HG02623 (cell line): ENCODE measurements around the gene EIF4A3.
"Not testable (repeated sequence)": the region's sequence is repeated elsewhere in the genome, so short reads cannot be mapped to it uniquely, and the experiment has no call there.

Experiments used
- ATAC-seq: cut with Tn5 transposase; IDR thresholded peaks from one replicate; pipeline ENCODE4 v1.9.1; 2021; ENCODE audit warnings: moderate library complexity; ENCODE audit not compliant: unreplicated experiment

The EIF4A3 gene

GRCh38 chr17:80173126-80173525, 26.2 kb upstream of the EIF4A3 start:
- no peak for ATAC-seq

DNA sequence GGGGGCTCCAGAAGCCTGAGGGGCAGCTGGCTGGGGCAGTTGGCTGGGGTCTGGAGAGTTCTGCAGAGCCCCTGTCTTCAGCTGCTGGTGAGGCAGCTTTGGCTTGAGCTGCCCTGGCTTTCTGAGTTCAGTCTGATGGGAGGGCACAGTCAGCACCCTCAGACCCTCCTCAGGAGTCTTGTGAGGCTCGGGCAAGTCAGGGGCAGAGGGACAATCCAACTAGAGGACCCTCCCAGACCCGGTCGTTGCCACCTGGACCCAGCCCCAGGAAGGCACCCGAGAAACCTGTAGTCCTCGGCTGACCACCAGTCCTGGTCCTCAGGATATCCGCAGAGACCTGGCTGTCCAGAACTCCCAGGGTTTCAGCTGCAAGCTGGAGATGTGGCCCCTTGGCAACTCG, 24.8 kb upstream of the EIF4A3 start:
- no peak for ATAC-seq

- ATAC-seq: no peak
These were observed 23.0 kb upstream of the EIF4A3 start, which contains the start of gene CARD14 for GRCh38 chr17:80169784-80170500. Gene CARD14, plus strand, starts transcription at chr17:80170030. Its CDS starts 11,409 bp downstream, at chr17:80181439.

GRCh38 chr17:80169107-80169506, 22.2 kb upstream of the EIF4A3 start:
- ATAC-seq: no peak

DNA sequence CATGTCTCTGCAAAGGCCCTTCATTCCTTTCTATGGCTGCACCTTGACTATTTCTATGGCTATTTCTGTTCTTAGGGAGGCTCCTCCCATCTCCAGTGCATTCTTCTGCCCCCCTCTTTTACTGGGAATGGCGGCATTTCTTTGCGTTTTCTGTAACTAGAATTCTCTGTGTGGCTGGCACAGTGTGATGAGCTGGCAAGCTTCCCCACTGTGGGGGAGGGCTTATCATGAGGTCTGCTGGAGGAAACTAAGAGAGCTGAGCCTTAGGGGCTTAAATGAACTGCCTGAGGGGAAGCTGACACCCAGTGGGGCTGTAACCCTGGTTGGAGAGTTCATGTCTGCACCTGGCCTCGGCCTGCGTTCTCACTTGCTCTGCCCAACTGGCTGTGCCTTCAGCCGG, 21.4 kb upstream of the EIF4A3 start:
- ATAC-seq: no peak

DNA sequence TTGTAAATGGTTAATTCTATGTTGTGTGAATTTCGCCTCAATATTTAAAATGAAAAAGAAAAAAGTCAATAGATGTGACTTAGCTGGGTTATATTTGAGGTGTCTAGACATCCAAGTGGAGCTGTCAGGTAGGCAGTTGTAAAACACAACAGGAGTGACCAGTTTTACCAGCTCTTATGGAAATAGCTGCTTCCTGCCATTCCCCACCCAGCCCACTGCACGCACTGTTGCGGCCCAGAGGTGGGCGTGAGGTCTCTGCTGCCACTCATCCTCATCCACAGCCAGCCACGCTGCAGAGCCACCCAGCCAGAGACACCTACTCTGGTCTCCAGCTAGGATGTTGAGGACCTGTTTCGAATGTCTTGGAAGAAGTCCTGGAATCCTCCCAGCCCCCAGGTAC, 19.5 kb upstream of the EIF4A3 start:
- ATAC-seq: no peak

DNA sequence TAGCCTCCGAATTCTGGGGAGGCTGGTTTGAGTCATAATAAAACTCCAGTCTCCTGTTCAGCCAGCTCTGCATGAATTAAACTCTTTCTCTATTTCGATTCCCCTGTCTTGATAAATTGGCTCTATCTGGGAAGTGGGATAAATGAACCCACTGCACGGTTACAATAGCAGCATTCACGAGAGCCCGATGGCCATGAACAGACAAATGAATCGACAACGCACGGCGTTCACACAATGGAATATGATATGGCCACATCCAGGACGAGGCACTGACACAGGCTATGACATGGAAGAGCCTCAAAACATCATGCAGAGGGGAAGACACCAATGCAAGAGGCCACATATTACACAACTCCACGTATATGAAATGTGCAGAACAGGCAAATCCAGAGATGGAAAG, 17.3 kb upstream of the EIF4A3 start:
- no peak for ATAC-seq

DNA sequence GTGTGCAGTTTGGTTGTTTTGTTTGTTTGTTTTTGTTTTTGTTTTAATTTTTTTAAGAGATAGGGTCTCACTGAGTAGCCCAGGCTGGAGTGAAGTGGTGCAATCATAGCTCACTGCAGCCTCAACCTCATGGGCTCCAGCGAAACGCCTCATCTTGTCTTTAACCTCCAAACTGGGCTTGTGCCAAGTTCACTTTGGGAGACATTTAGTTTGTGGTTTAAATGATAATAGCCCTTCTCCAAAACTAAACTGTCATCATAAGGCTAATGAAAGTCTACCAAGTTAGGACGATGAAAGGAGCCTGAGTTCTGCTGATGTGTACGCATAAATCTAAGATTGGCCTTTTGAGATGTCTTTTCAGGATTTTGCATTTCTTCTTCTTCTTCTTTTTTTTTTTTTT, 16.4 kb upstream of the EIF4A3 start:
- no peak for ATAC-seq

DNA sequence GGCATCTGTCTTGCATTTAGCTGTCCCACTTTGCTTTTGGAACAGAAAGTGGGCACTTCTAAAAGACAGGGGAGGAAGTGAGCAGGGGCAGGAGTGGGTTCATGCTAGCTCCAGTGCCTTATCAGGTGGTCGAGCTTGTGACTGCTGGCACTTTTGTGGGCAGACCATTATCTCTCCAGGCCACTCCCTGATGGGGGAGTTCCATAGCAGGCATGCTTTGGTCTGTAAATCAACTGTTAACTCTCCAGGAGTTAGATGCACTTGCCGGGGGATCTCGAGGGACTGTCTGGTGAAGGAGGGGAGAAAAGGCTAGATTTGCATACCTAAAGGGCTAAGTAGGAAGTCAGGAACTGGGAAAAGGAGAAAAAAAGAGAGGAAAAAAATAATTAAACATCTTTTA, 13.6 kb upstream of the EIF4A3 start:
- no peak for ATAC-seq

DNA sequence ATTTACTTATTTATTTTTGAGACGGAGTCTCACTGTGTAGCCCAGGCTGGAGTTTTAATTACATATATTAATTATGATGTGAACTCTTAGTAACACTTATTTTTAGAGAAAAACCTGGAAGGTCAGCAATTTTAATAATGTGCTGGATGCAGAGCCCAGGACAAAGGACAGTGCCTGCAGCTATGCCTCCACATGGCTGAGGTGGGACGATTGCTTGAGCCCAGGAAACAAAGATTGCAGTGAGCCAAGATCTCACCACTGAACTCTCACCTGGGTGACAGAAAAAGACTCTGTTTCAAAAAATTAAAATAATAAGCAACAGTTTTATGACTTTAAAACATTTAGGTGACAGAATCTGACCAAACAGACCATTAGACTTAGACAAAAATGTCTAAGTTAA, 11.9 kb upstream of the EIF4A3 start:
- no peak for ATAC-seq

- not testable (repeated sequence) for ATAC-seq
These were observed 8.7 kb upstream of the EIF4A3 start for GRCh38 chr17:80155600-80155999.

- ATAC-seq: no peak
These were observed 7.2 kb upstream of the EIF4A3 start for GRCh38 chr17:80154166-80154565.

- no peak for ATAC-seq
These were observed 6.1 kb upstream of the EIF4A3 start for GRCh38 chr17:80153004-80153403.

DNA sequence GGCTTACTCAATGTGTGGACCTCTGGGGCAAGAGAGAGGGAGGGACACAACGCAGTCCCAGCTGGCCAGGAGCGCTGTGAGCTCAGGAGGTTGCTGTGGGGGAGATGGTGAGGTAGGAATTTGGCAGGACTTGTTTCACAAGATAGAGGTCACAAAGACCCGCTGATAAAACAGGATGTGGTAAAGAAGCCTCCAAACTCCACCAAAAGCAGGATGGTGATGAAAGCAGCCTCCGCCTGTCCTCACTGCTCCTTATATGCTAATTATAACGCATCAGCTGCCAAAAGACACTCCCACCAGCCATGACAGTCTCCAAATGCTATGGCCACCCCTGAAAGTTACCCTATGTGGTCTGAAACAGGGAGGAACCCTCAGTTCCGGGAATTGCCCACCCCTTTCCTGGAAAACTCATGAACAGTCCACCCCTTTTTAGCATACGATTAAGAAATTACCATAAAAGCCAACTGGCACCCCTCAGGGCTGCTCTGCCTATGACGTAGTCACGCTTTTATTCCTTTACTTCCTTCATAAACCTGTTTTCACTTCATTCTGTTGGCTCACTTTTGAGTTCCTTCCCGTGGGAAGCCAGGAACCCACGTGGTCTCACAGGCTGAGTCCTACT, 5.3 kb upstream of the EIF4A3 start:
- no peak for ATAC-seq

DNA sequence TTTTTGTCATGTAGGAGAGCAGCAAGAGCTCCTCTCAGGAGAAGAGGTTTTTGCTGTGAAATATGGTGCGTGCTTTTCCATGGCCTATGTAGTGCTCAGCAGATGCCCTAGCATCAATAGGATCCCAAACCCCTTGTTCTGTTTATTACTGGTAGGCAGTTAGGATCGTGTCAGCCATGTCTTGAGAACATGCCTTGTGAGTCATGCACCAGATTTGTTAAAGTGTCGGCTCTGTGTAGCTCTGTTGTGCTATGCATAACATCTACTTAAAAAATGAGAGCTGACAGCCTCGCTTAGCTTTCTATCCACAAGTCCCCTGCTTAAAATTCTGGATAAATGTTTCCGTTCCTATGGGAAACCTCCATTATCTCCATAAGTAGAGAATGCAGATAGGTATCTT, 4.4 kb upstream of the EIF4A3 start:
- ATAC-seq: no peak

- ATAC-seq: peak; percentile 14
These were observed 550 bp downstream of the EIF4A3 start for GRCh38 chr17:80146121-80147034.

- no peak for ATAC-seq
These were observed 1.6 kb downstream of the EIF4A3 start for GRCh38 chr17:80145076-80146075.

DNA sequence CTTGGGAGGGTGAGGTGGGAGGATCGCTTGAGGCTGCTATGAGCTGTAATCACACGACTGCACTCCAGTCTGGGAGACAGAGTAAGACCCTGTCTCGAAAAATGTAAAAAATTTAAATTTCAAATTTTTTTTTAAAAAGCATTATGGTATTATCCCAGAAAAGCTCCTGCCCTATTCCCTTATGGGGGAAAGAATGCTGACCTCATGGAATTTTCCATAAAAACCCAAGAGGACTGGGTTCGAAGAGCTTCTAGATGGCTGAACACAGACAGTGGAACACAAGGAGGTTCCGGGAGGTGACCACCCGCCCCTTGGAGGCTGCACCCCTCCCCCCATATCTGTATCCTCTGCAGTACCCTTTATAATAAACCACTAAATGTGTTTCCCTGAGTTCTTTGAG, 4.0 kb downstream of the EIF4A3 start:
- ATAC-seq: no peak

DNA sequence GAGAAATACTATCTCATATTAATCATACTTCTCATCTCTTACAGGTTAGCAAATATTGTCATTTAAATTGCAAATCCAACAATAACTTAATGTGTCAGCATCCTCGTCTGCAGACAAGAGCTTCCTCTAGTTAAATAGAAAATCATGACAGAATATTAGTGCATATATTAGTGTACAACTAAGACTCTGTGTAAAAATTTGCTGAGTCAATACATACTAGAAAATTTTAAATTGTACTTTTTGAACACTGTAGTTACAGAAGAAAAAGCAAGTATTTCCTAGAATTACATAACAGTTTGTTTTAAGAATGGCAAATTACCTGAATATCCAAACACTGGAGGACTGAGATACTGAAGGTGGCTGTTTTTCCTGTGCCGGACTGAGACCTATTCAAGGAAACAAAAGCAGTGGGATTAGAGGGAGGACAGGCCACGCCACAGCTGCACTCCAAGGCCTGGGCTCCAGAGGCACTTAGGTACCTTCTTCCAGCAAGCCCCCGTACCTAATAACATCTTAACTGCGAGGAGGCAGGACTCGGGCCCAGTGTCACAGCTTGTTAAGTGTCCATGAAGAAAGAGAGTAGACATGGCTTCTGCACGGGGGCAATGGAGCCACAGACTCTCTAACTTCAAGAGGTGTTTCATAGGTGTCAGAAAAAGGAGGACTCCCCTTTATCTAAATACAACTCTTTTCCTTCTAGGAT, 5.3 kb downstream of the EIF4A3 start:
- ATAC-seq: no peak
